Measurements from ENCODE around the gene S100A3. TPM values are rescaled to one million over a fixed set of nuclear protein-coding genes. Genes with fewer than 3 reads are reported as not detected.
"Not testable (repeated sequence)": the region's sequence is repeated elsewhere in the genome, so short reads cannot be mapped to it uniquely, and the experiment has no call there.

Gene S100A3
- total RNA-seq, 1 experiment from 2014 or later = 1.5 TPM

GRCh38 chr1:153520818-153521476 is 28.1 kb downstream of the S100A3 start:
- H2AFZ ChIP-seq = no peak overlapping the region
- H4K20me1 ChIP-seq (ENCODE audit: insufficient read depth) = no peaks in the 10 kb centered on the region
- POLR2A ChIA-PET (ENCODE audit: unreplicated experiment) = interaction anchor here (0.8 kb wide), 1 partner anchor 14 kb away, joined by 3 read pairs; no protein-coding TSS in a partner anchor
- CTCF ChIA-PET = interaction anchor here (0.6 kb wide), 1 partner anchor 13 kb away, joined by 3 read pairs; no protein-coding TSS in a partner anchor
- H3K9me3 ChIP-seq (ENCODE audit: insufficient read depth, low read depth) = no peaks in the 10 kb centered on the region
- H3K4me3 ChIP-seq = no peak overlapping the region
- no peaks in the 10 kb centered on the region for H3K27me3 ChIP-seq (ENCODE audit: insufficient read depth, low read depth)
- intact Hi-C loops (cut with micrococcal nuclease; ENCODE audit: unreplicated experiment) = no loop called here
- DNase-seq = peak in 1 of 2 experiments; percentile 59
- no peaks in the 10 kb centered on the region for H3K79me2 ChIP-seq (ENCODE audit: low read depth)
- H3K4me2 ChIP-seq = peak overlapping the region; percentile 34
- H3F3A ChIP-seq (ENCODE audit: insufficient read depth, low read depth) = peaks cover 43% of the 10 kb centered on the region
- no peaks in the 10 kb centered on the region for H3K9me2 ChIP-seq (ENCODE audit: insufficient read depth)
- TF ChIP-seq CTCF (conservative IDR thresholded peaks at IDR 0.05) (no peak), EZH2 (IDR thresholded peaks at IDR 0.05; ENCODE audit: low read depth) (no peak)
- peak overlapping the region; percentile 16; the same call in 1 of the 2 replicates for H3K27ac ChIP-seq
- no peaks in the 10 kb centered on the region for H3K36me3 ChIP-seq (ENCODE audit: low read depth)
- H3K4me1 ChIP-seq (replicated peaks; ENCODE audit: insufficient read depth) = peaks cover 25% of the 10 kb centered on the region
- no TSS peak for BruUV-seq (replicated peaks)

GRCh38 chr1:153520137-153520691 is 28.8 kb downstream of the S100A3 start:
- H3K27me3 ChIP-seq (ENCODE audit: insufficient read depth, low read depth); H4K20me1 ChIP-seq (ENCODE audit: insufficient read depth); H3K9me3 ChIP-seq (ENCODE audit: insufficient read depth, low read depth); H3K9me2 ChIP-seq (ENCODE audit: insufficient read depth); BruUV-seq (replicated peaks); intact Hi-C loops (cut with micrococcal nuclease; ENCODE audit: unreplicated experiment); H3K4me3 ChIP-seq; H3K79me2 ChIP-seq (ENCODE audit: low read depth); H3K36me3 ChIP-seq (ENCODE audit: low read depth); DNase-seq; CTCF ChIA-PET; H2AFZ ChIP-seq; H3K27ac ChIP-seq: not testable (repeated sequence)
- H3K4me1 ChIP-seq (replicated peaks; ENCODE audit: insufficient read depth) = peaks cover 31% of the 10 kb centered on the region
- POLR2A ChIA-PET (ENCODE audit: unreplicated experiment) = interaction anchor here (0.6 kb wide), 2 partner anchors 15 to 46 kb away, joined by 4 to 17 read pairs; no protein-coding TSS in a partner anchor
- peak overlapping the region; percentile 34; the same call in 1 of the 2 replicates for H3K4me2 ChIP-seq
- peaks cover 41% of the 10 kb centered on the region for H3F3A ChIP-seq (ENCODE audit: insufficient read depth, low read depth)

GRCh38 chr1:153519242-153519641 is 29.8 kb downstream of the S100A3 start:
- CTCF ChIA-PET = interaction anchor here (0.6 kb wide), 1 partner anchor 141 kb away, joined by 6 read pairs; no protein-coding TSS in a partner anchor
- intact Hi-C loops (cut with micrococcal nuclease; ENCODE audit: unreplicated experiment) = loop anchor here (10.0 kb wide), 1 partner anchor 266 kb away; no protein-coding TSS in a partner anchor
- BruUV-seq (replicated peaks) = no TSS peak

More at GRCh38 chr1:153519242-153519641, 29.8 kb downstream of the S100A3 start:
- TF ChIP-seq CTCF (conservative IDR thresholded peaks at IDR 0.05) = no peak
- TF ChIP-seq EZH2 (IDR thresholded peaks at IDR 0.05; ENCODE audit: low read depth) = no peak
- Histone ChIP-seq H2AFZ (no peak overlapping the region), H3K27me3 (ENCODE audit: insufficient read depth, low read depth) (no peaks in the 10 kb centered on the region), H3K79me2 (ENCODE audit: low read depth) (no peaks in the 10 kb centered on the region), H3K9me2 (ENCODE audit: insufficient read depth) (no peaks in the 10 kb centered on the region), H3K36me3 (ENCODE audit: low read depth) (no peaks in the 10 kb centered on the region), H3K27ac (no peak overlapping the region), H3K9me3 (ENCODE audit: insufficient read depth, low read depth) (no peaks in the 10 kb centered on the region), H3F3A (ENCODE audit: insufficient read depth, low read depth) (peaks cover 51% of the 10 kb centered on the region), H3K4me3 (no peak overlapping the region), H4K20me1 (ENCODE audit: insufficient read depth) (no peaks in the 10 kb centered on the region), H3K4me2 (no peak overlapping the region), H3K4me1 (replicated peaks; ENCODE audit: insufficient read depth) (peaks cover 41% of the 10 kb centered on the region)
- POLR2A ChIA-PET (ENCODE audit: unreplicated experiment) = no interaction called here
- no peak for DNase-seq
